GM10266 (cell line): ENCODE measurements around the gene PTPN23.
"Not testable (repeated sequence)": the region's sequence is repeated elsewhere in the genome, so short reads cannot be mapped to it uniquely, and the experiment has no call there.

Experiments used
- DNase-seq: peaks from one replicate; pipeline ENCODE4 v3.0.0; 2012; ENCODE audit errors: extremely low spot score
- CTCF ChIP-seq: IDR thresholded peaks from 2 replicates; pipeline ENCODE4 v1.5.1; 2012; ENCODE audit warnings: mild to moderate bottlenecking, low read depth; ENCODE audit not compliant: control insufficient read depth, insufficient read depth; ENCODE audit errors: missing control alignments

Gene PTPN23

GRCh38 chr3:47455806-47456452 is 75.1 kb downstream of the PTPN23 start:
- TF ChIP-seq CTCF = no peak
- DNase-seq = no peak

GRCh38 chr3:47456984-47457383 is 76.2 kb downstream of the PTPN23 start:
- TF ChIP-seq CTCF = no peak
- DNase-seq = no peak

- DNase-seq = not testable (repeated sequence)
Observed at GRCh38 chr3:47459534-47460085, 78.8 kb downstream of the PTPN23 start.
